ENCODE data around the gene PCED1A. TPM values are rescaled to one million over a fixed set of nuclear protein-coding genes. Genes with fewer than 3 reads are reported as not detected.

The PCED1A gene
- total and polyA plus RNA-seq, 9 of the 15 experiments (the other 6 are each of a cell fraction or from before 2014, with no cell fraction given) = 1.5 to 11.5 (median 5.9) TPM

DNA sequence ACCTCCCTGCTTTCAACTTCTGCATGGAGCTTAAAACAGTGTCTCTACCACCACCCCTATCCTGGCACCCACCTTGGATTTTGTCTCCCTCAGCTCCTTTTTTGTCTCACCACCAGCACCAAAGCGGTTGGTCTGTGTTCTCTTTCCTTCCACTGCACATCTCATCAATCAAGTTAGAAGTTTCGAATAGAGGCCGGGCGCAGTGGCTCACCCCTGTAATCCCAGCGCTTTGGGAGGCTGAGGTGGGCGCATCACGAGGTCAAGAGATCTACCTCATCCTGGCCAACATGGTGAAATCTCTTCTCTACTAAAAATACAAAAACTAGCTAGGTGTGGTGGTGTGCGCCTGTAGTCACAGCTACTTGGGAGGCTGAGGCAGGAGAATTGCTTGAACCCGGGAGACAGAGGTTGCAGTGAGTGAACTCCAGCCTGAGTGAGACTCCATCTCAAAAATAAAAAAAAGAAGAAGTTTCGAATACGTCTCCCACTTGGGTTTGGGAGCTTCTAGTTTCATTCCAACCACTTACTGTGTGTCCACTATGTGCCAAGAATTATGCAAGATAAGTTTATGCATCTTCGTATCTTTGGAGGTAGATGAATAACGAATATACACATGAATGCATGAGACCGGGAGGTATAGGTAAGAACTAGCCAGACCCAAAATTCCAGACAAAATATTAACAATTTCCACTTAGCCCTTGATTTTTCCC, 5.9 kb downstream of the PCED1A start:
- 67% methylated on average over 13 of the region's 14 CpGs for WGBS (ENCODE audit: insufficient coverage, low coverage, missing lambda C conversion rate)
- no peaks in the 10 kb centered on the region for H3K79me2 ChIP-seq (ENCODE audit: control insufficient read depth, insufficient read depth, low read length)
- no peak for ATAC-seq
- peaks cover 0 to 7% of the 10 kb centered on the region in 2 experiments; a peak in 3 of 5 replicates for H3K4me1 ChIP-seq (replicated peaks in 1 of 2; ENCODE audit: control insufficient read depth in 2 of 2, insufficient read depth in 2 of 2, low read length in 2 of 2)
- intact Hi-C loops (cut with micrococcal nuclease) = no loop called here
- H3K27me3 ChIP-seq (ENCODE audit: control insufficient read depth in 2 of 2, insufficient read depth in 2 of 2, low read length in 2 of 2) = no peaks in the 10 kb centered on the region
- no peaks in the 10 kb centered on the region for H3K9me3 ChIP-seq (replicated peaks; ENCODE audit: control insufficient read depth, insufficient read depth, low read depth, low read length)
- POLR2A ChIA-PET = interaction anchor here (0.7 kb wide), 1 partner anchor 93 kb away, joined by 3 read pairs; no protein-coding TSS in a partner anchor
- no TSS peak for BruUV-seq (replicated peaks)
- in situ Hi-C loops (cut with MboI) = no loop called here
- no peak overlapping the region for H3K4me2 ChIP-seq (ENCODE audit: insufficient read depth, low read length)
- no peaks in the 10 kb centered on the region for H4K20me1 ChIP-seq (replicated peaks; ENCODE audit: control insufficient read depth, insufficient read depth, low read length)
- H3K9ac ChIP-seq (ENCODE audit: insufficient read depth in 1 of 2, low read depth in 2 of 2, low read length in 2 of 2) = no peak overlapping the region
- TF ChIP-seq NCOA6 (IDR thresholded peaks at IDR 0.05) (no peak), BHLHE40 (IDR thresholded peaks at IDR 0.05; ENCODE audit: low read length) (no peak)
- FAIRE-seq = no peak
- H2AFZ ChIP-seq (ENCODE audit: low read depth, low read length) = no peak overlapping the region
- H3K9me1 ChIP-seq (ENCODE audit: control insufficient read depth, insufficient read depth, low read length) = no peaks in the 10 kb centered on the region
- no peak for DNase-seq (ENCODE audit: extremely low read depth in 1 of 4, low spot score in 3 of 4)
- no peaks in the 10 kb centered on the region for H3K36me3 ChIP-seq (ENCODE audit: control insufficient read depth, insufficient read depth, low read length)
- H3K4me3 ChIP-seq = no peak overlapping the region
- CTCF ChIA-PET (ENCODE audit: low intra/inter-chr PET ratio) = no interaction called here
- H3K27ac ChIP-seq (ENCODE audit: extremely low read depth, low read depth, low read length) = no peak overlapping the region

DNA sequence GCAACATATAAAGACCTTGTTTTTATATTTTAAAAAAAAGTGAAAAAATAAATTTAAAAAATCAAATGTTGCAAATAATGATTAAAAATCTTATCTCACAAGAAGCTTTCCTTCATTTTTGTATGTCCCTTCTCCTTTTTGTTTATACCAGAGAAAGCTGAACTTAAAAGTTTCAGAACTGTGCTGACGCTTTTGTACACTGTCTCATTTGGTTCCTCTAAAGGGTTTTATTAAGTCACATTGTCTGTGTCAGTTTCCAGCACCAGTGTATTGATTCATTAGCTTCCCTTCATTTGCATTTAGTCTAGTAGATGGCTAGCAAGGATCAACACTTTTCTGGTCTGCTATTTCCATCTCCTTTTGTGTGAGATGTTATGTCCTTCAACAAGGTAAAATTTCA, 6.7 kb downstream of the PCED1A start:
- H3K27me3 ChIP-seq (ENCODE audit: control insufficient read depth in 2 of 2, insufficient read depth in 2 of 2, low read length in 2 of 2) = no peaks in the 10 kb centered on the region
- H3K4me1 ChIP-seq (replicated peaks in 1 of 2; ENCODE audit: control insufficient read depth in 2 of 2, insufficient read depth in 2 of 2, low read length in 2 of 2) = peaks cover 0 to 1% of the 10 kb centered on the region in 2 experiments; a peak in 1 of 5 replicates
- H3K9me1 ChIP-seq (ENCODE audit: control insufficient read depth, insufficient read depth, low read length) = no peaks in the 10 kb centered on the region
- no peak overlapping the region for H3K9ac ChIP-seq (ENCODE audit: insufficient read depth in 1 of 2, low read depth in 2 of 2, low read length in 2 of 2)
- no peaks in the 10 kb centered on the region for H4K20me1 ChIP-seq (replicated peaks; ENCODE audit: control insufficient read depth, insufficient read depth, low read length)
- 100% methylated on average over 1 of the region's 1 CpG for WGBS (ENCODE audit: insufficient coverage, low coverage, missing lambda C conversion rate)
- in situ Hi-C loops (cut with MboI) (no loop called here), intact Hi-C loops (cut with micrococcal nuclease) (no loop called here)
- no peak for ATAC-seq
- H3K36me3 ChIP-seq (ENCODE audit: control insufficient read depth, insufficient read depth, low read length) = no peaks in the 10 kb centered on the region
- CTCF ChIA-PET (ENCODE audit: low intra/inter-chr PET ratio) = no interaction called here
- no peak overlapping the region for H3K27ac ChIP-seq (ENCODE audit: extremely low read depth, low read depth, low read length)
- no peaks in the 10 kb centered on the region for H3K9me3 ChIP-seq (replicated peaks; ENCODE audit: control insufficient read depth, insufficient read depth, low read depth, low read length)
- no peaks in the 10 kb centered on the region for H3K79me2 ChIP-seq (ENCODE audit: control insufficient read depth, insufficient read depth, low read length)
- POLR2A ChIA-PET = interaction anchor here (1.1 kb wide), 1 partner anchor 10 kb away, joined by 3 read pairs; no protein-coding TSS in a partner anchor
- H2AFZ ChIP-seq (ENCODE audit: low read depth, low read length) = no peak overlapping the region
- DNase-seq (ENCODE audit: extremely low read depth in 1 of 4, low spot score in 3 of 4) = no peak
- BruUV-seq (replicated peaks) = no TSS peak
- no peak for FAIRE-seq
- no peak overlapping the region for H3K4me2 ChIP-seq (ENCODE audit: insufficient read depth, low read length)
- no peak overlapping the region for H3K4me3 ChIP-seq
- TF ChIP-seq ZC3H8 (IDR thresholded peaks at IDR 0.05) (no peak), HDAC8 (tag; IDR thresholded peaks at IDR 0.05) (no peak), YBX1 (IDR thresholded peaks at IDR 0.05) (no peak), SETDB1 (IDR thresholded peaks at IDR 0.05; ENCODE audit: low read length) (no peak), ILF3 (IDR thresholded peaks at IDR 0.05; ENCODE audit: borderline replicate concordance) (no peak), ZNF507 (tag; conservative IDR thresholded peaks at IDR 0.05) (no peak), IRF2 (CRISPR knock-in tag; IDR thresholded peaks at IDR 0.05) (no peak), NCOA2 (IDR thresholded peaks at IDR 0.05; ENCODE audit: partially characterized antibody in 2 of 2) (no peak), HOMEZ (CRISPR knock-in tag; IDR thresholded peaks at IDR 0.05) (no peak), CCAR2 (IDR thresholded peaks at IDR 0.05; ENCODE audit: low read depth, low read length) (no peak), ZFP36 (IDR thresholded peaks at IDR 0.05; ENCODE audit: low read depth, low read length, partially characterized antibody) (no peak), MAFF (IDR thresholded peaks at IDR 0.05; ENCODE audit: low read length) (no peak)
- TF ChIP-seq, protein P1, sequence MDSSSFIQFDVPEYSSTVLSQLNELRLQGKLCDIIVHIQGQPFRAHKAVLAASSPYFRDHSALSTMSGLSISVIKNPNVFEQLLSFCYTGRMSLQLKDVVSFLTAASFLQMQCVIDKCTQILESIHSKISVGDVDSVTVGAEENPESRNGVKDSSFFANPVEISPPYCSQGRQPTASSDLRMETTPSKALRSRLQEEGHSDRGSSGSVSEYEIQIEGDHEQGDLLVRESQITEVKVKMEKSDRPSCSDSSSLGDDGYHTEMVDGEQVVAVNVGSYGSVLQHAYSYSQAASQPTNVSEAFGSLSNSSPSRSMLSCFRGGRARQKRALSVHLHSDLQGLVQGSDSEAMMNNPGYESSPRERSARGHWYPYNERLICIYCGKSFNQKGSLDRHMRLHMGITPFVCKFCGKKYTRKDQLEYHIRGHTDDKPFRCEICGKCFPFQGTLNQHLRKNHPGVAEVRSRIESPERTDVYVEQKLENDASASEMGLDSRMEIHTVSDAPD (CRISPR knock-in tag; IDR thresholded peaks at IDR 0.05) = no peak
